NCI-H446 (cell line): ENCODE data around the gene KRTAP10-6.
"Not testable (repeated sequence)": the region's sequence is repeated elsewhere in the genome, so short reads cannot be mapped to it uniquely, and the experiment has no call there.

ENCODE experiments used
- DNase-seq, 2 experiments: peaks; one replicate each; lab custom pipeline; 2025; lab: John Stamatoyannopoulos, UW

KRTAP10-6 gene

DNA sequence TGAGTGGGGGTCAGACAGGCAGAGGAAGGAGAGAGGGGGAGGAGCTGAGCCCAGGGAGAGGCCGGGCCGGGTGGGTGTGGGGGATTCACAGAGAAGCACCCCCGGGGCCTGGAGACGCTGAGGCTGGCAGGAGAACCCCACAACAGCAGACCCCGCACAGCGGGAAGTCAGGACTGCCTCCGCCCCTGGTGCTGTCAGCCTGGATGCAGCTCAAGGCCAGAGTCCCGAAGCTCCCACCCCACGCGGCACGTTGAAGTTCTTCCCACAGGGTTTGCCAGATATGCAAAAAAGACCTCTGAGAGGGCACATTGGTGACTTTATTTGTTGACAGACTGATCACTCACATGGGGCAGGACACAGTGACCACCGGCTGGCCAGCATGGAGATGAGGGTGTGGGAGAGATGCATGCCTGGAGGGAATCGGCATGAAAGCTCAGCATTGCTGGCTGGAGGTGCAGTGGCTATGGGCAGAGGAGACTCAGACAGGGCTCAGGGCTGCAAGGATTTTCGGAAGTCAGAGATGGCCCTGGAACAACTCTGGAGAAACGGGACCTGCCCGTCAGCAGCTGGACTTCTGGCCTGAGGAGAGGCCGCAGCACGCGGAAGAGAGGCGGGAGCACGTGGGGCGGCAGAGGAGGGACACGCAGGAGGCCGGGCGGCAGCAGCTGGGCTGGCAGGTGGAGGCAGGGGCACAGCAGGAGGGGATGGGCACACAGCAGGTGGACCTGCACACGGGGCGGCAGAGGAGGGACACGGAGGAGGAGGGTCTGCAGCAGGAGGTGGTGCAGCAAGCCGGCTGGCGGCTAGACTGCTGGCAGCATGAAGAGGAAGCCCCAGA is 34.6 kb downstream of the KRTAP10-6 start:
- DNase-seq, result no peak

GRCh38 chr21:44556879-44557278 is 35.4 kb downstream of the KRTAP10-6 start:
- DNase-seq, result no peak

DNA sequence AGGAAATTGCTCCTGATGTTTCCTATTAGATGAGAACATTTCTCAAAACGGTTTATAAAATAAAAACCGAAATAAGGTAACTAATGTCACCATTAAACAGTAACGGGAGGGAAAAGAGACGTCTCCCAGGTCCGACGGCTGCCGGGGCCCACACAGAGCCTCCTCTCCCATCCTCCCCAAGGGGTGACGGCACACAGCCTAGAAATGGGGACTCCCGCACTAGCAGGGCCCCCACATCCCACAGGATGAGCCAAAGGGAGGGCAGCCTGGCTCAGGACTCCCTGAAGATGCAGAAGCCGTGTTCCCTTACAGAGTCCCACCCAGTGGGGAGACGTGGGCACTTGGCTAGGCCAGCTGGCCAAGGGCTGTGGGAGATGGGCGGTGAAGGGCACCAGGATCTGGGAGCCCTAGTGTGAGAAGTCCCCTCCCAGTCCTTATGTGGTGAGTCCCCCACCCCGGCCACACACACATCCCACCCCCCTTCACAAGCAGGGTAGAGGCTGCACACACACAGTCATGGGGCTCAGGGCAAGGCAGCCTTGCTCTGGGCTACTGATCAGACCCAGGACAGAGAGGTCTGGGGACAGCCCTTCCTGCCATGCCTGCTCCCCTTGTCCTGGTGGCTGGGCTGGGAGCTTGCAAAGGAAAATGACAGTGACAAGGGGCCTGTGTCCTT is 37.0 kb downstream of the KRTAP10-6 start:
- no peak for DNase-seq

DNA sequence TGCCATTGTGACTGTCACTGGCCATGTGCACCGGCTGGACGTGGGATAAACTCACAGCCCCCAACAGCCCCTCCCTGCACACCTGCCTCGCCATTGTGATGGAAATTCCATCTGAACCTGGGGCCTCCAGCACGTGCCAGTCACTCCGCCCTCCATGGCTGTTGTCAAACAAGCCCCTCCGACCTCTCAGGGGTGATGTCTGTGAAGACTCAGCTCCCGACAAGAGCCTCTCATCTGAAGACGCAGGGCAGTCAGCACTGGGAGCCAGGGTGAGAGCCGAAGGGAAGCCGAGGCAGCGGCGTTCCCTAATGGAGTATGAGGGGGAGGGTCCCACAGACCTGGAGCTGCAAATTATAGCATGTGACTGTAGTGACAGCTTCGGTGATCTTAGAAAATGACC is 39.6 kb downstream of the KRTAP10-6 start:
- no peak for DNase-seq

DNA sequence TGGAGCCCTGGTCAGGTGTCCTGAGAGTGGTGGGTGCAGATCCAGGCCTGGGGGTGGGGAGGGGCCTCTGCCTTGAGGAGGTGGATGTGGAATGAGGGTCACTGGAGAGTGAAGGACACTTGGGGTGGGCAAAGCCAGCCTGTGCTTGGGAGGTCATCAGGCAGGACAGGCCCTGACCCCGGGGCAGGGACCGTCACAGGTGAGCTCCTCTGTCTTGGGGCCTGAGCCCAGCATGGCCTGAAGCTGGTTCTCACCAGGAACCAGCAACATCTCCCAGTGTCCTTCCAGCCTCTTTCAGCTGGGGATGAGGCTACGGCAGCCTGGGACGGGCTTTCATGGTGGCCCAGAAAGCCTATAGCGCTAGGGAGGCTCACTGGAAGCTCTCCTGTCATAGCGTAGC is 40.2 kb downstream of the KRTAP10-6 start:
- no peak for DNase-seq

DNA sequence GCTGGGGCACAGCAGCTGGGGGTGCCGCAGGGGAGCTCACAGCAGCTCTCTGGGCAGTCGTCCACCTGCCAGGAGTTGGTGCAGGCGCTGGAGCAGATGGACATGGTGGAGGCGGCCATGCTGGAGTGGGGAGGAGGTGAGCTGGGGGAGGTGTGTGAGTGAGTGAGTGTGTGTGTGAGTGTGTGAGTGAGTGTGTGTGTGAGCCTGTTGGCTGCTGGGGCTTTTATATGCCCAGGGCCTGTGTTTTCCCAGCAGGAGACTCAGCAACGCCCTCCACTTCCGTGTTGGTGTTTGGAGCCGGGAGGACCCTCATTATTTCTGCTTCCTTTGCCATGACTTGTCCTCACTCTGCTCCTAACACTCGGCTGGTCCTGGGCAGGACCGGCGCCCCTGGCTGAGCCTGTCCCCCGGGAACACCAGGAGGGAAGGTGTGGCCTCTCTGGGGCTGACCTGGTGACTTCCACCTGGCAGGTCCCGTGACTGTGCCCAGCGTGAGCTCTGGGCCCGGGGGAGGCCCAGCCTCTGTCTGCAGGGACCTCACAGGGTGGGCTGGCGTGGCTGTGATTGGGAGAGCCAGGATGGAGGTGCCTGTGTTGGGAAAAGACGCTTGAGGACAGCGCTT is 40.9 kb downstream of the KRTAP10-6 start, which contains the start of gene KRTAP10-2:
Gene KRTAP10-2, minus strand, starts transcription at position 166 of the 622 bp plus-strand sequence. Its CDS starts 47 bp downstream, at position 119.
- DNase-seq, result no peak

- no peak for DNase-seq
Measured at GRCh38 chr21:44550807-44551206, 41.5 kb downstream of the KRTAP10-6 start.

- DNase-seq, result not testable (repeated sequence)
Measured at GRCh38 chr21:44550285-44550684, 42.0 kb downstream of the KRTAP10-6 start.

DNA sequence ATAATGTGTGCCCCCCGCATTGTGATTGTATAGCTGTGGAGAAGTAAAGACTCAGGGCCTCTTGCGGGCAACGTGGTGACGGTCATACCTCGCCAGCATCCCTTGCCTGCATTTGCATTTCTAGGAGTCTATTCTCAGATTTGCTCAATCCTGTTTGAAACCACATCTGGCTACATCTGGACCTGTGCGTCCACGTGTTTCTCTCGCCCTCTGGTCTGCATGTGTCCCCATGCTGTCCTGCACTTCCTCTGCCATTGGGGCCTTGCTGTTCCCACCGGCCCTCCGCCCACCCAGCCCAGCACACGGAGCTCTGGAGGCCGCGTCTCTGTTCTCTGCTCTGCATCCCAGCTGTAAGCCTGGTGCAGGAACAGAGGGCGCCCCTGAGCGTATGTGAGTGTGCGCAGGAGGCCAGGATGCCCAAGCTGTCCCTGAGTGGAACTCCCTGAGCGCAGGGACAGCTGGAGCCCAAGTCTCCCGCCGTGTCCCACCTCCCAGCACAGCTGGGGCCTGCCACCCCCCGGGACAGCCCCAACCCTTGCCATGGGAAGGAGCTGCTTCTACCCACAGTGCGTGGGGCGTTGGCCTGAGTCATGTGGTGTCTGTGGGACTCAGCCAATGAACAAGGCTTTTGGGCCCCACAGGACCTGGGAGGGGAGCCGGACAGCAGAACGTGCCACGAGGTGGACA is 42.6 kb downstream of the KRTAP10-6 start:
- no peak for DNase-seq

- DNase-seq, result no peak
Measured at GRCh38 chr21:44548922-44549321, 43.4 kb downstream of the KRTAP10-6 start.

- no peak for DNase-seq
Measured at GRCh38 chr21:44548381-44548780, 43.9 kb downstream of the KRTAP10-6 start.

DNA sequence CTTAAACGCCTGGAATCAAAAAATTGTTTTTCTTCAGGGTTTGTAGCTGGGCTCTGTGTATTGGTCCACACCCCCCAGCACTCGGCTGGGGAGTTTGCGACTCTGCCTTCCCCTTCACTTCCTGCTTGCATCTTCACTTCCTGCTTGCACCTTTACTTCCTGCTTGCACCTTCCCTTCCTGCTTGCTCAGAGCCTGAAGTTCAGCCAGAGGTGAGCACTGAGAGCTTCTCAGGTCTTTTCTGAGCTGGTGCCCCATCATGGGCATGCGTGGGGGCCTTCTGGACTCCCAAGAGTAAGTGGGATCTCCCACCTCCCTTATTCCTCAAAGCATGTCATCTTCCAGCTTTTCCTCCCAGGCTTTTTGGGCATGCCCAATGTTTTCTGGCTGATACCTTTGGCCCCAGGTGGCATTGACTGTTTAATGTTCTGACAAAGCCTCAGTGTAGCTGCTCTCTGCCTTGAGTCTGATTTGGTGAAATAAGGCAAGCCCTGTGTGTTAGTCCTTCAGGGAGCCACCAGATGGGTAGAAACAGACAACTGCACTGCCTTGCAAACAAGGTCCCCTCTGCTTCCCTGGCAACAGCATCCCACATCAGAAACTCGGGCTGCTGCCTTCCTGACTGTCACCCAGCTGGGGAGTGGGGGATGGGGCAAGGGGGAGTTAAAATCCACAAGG is 44.5 kb downstream of the KRTAP10-6 start:
- DNase-seq, result no peak

- no peak for DNase-seq
Measured at GRCh38 chr21:44544566-44544965, 47.7 kb downstream of the KRTAP10-6 start.

DNA sequence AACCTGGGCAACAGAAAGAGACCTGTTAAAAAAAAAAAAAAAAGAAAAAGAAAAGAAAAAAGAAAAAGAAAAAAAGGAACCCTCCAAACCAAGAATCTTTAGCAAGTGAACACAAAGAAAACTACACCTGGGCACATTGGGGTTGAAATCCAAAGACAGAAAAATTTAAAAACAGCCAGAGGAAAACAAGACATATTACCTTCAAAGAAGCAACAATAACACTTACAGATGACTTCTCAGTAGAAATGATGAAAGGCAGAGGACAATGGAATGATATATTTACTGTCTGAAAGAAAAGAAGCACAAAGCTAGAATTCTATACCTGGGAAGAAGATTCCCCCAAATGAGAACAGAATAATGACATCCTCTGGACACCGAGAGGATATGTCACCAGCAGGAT is 49.6 kb downstream of the KRTAP10-6 start:
- DNase-seq, result no peak
